ENCODE results near the gene RBL1.

RBL1 gene

DNA sequence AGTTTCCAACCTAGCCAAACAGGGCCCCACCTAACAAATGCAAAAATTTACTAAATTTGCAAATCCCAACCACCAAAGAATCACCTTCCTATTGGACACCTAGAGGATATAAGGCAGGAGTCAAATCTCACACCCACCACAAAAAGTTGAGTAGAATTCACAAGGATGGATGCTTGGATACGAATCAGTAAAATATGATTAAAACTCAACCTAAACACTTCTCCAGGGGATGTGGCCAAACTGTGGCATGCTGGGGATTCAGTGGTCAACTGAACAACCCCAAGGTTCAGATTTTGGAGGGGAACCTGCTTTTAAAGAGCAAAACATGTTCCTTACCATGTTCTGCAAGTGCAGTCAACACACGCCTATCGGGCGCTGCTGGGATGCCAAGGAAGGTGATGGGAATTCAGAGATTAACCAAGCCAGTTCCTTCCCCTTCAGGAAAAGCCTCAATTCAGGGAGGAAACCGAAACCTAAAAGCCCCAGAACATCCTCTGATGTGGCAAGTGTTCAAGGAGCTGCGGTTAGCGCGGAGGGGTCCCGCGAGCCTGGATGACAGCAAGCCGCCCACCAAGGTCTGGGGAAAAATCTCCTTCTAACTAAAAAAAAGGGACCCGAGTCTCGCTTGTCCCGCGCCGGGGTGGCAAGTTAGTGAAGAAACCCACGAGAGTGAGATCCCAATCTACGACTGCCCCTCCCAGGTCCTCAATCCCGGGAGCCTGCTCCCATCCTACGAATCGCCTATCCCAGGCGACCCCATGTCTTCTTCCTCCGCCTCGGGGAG, 145.2 kb downstream of the RBL1 start:
- peak; percentile 33 for DNase-seq (ENCODE audit: low spot score)
